GM21528 (cell line): ENCODE results near the gene SEC16A.
A peak's percentile ranks its signal among the peaks of the same experiment; 100 is the strongest.

Source experiments
- ATAC-seq: cut with Tn5 transposase; IDR thresholded peaks from one replicate; pipeline ENCODE4 v1.9.1; 2021; ENCODE audit warnings: mild to moderate bottlenecking, moderate library complexity; ENCODE audit not compliant: unreplicated experiment, low FRiP score

Gene SEC16A

DNA sequence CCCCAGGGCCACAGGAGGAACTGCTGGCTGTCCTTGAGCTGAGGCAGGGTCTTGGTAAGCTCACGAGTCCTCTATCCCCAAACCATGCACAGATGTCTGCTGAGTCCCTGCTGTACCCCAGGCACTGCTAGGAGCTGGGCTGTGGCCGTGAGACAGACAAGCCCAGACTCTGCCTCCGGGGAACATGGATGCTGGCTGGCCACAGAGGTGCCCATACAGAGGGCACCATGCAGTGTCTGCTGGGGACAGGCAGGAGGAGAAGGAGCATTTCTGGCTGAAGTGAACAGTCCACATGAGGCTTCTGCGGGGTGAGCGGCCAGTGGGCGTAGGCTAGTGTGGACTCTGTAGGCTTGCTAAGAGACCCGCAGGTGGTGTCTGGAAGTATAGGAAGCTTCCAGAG is 4.8 kb upstream of the SEC16A start:
- no peak for ATAC-seq

DNA sequence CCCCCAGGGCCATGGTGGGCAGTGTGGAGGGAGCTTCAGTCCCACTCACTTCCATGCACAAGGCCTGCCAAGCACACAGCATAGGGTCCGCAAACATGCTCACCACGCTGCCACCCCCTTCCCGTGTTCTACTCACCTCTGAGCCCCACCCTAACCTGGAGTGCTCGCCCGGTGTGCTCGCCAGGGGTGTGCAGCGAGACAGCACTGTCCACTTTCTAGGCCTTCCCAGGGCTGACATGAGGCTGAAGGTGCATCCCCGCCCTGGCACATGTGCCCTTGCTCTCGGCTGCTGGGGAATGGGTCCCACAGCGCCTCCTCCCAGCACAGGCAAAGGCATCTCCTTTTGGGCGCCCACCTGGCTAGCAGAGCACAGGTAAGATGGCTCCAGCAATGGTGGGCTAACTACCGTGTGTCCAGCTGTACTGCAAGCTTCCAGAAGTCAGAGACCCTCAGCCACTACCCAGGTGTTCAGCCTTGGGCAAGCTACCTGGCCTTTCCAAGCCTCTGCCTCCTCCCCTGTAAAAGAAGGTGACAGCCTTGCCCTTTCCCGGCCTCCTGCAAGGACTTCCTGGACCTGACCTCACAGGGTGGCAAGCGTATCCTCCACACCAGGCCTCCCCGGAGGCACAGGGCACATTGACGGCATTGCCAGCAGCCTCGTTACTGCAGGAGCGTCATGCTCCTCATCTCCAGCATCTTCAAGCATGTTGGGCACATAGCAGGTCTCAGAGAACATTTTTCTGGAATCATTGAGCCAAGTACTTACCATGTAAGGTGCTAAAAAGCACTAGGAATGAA is 4.2 kb upstream of the SEC16A start:
- no peak for ATAC-seq

DNA sequence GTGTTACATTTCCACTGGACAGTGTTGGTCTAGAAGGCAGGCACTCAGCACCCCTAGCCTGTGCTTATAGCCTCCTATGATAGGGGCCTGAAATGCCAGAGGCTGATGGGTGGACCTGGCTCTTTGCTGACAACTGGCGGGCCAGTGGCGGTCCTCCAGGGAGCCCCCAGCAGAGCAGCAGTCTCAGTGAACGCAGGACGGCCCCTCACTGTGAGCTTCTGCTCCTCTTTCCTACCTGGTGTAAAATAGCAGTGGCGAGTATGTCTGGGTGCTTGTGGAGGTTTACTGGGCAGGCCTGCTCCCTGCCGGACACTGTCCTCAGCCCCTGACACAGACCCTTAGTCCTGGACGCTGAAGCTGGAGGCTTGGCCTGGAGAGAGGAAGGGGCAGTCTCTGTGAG is 3.3 kb upstream of the SEC16A start:
- no peak for ATAC-seq

DNA sequence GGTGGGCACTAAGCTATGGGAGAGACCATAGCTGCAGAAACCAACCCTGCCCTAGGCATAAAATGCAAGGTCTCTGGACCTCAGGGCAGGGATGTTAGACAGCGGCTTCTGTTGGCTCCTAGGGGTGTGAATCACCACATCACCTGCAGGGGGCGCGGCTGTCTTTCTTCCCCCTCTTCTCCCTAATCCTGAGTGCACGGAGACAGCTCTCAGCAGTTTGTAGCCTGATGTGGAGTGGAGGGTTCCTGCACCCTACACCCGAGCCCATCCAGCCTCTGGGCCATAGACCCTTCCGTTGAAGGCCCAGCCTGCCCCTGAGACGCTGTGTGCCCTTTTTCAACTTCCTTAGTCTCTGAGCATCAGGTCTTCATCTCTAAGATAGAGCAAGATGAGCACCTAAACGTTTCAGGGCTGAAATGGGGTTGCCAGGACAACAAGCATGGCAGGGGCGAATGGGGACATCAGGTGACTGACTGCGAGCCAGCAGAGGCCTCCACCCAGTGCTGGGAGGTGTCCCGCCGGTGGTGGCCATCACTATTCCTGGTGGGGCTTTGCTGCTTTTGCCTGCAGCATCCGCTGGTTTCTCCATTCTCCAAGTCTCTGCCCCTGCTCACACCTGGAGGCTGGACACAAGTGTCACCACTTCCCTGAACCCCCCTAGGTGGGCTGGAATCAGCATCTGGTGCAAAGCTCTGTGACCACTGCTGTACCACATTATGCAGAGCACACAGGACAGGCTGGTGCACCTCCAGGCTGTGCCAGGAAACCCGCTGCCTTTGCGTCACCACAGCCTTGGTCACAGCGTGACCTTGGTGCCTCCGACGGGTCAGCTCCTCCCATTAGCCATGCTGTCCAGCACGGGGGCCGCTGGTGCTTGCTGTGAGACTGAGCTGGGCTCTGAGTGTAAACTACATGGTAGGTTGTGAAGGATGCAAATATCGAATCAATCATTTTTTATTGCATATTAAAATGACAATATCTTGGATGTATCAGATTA is 2.5 kb upstream of the SEC16A start:
- ATAC-seq, result no peak

DNA sequence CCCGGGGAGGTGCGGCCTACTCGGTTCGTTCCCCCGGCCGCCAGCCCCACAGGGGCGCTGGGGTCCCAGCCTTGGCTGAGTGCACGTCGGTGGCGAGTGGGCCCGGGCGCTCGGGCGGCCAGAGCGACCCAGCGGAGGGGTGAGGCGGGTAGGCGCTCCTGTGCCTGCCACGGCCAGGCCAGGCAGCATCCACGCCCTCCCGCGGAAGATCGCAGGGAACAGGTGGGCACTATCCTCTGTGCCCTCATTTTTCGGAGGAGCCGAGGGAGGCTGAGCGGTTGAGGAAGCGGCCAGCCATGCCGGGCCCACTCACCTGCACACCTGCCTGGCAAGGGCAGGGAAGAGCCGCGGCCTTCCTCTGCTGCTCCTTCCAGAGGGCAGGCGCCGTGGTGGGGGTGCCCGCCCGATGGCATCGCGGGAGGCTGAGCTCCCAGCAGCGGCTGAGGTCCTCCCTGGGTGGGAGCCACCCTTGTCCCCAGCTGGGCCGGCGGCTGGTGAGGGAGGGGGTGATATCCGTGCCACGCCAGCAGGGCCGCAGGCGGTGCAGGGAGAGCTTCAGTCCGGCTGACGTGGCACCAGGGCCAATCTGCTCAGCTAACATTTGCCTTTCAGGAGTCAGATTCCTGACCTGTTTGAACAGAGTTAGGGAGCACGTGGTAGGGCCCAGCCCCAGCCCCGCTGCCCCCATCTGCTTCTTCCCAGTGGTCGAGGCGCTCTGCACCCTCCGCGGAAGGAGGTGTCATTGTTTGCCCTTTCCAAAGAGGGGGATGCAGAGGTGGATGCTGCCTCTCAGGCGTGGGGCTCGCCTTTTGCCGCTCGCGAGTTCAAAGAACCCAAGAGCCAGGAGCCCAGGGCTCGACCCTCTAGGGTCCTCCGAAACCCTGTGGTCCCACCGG is 1.6 kb upstream of the SEC16A start:
- no peak for ATAC-seq

GRCh38 chr9:136483589-136484152 is 831 bp upstream of the SEC16A start:
- peak; percentile 58 for ATAC-seq

GRCh38 chr9:136482046-136482792 is 621 bp downstream of the SEC16A start:
- no peak for ATAC-seq

DNA sequence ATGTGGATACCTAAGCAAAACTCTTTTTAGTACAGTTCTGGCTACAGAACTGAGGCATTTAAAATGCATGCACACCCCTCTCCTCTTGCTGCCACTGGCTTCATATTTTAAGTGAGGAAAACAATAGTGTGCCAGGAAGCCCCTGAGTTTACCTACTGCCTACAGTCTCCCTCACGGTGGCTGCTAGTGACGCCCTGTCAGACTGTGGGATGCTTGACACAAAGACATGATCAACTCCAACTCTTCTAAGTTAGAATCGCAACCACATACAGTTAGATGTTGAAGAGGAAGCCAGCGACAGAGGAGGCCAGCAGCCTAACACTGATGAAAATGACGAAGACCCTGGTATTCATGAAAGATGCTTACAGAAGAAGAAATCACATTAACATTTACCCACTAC is 1.3 kb downstream of the SEC16A start:
- no peak for ATAC-seq

GRCh38 chr9:136476369-136477150 is 6.3 kb downstream of the SEC16A start:
- ATAC-seq, result no peak

DNA sequence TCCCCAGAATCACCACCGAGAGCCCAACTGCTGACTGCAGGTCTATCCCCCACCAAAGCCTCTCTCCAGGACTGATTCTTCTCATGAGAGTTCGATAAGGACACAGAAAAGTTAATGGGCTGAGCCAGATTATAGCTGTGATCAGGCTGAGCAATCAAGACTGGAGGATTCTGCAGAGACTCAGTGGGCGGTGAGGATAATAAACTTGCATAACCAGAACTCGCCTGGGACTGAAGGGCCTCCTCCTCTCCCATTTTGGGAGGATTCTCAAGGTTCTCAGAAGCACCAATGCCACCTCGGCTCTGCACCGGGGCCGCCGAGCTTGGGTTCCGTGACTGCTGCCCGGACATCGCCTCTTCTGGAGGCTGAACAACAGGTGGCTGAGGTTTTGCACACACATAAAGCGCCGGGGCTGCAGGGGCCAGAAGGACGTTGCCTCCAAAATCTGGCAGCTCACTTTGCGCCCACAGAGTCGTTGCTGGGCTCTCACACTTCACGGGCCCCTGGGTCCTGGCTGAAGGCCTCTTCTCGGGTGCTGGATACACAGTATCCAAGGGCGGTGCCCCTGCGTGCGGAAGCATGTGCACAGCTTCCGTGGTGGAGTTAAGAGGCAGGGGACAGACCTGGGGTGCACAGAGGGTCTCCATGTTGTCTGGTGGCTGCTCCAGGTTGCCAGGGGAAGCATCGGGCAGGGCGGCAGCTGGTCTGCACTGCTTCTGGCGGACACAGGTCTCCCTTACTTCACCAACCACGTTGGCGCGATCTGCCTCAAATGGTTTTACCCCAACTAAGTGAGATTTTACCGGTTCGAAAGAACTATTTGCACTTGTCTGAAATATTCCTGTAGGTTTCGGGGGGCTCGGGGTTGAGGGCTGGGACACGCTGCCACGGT is 7.6 kb downstream of the SEC16A start:
- ATAC-seq, result no peak

GRCh38 chr9:136474021-136474640 is 8.7 kb downstream of the SEC16A start:
- ATAC-seq, result no peak

DNA sequence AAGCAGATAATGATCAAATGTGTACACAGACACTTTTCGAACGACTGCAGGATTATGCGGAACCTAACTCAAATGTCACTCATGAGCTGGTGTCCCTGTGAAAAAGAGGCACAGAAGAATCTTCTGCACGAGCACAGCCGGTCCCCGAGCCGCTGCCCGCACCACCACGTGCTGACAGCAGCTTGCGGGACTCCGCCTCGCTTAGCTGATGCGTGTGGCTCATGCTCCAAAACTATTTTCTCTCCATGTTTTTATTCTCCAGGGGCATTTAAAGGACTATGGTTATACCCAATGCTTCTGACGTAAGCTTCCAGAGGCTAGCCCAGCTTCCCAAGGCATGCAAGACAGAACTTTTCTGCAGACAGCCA is 9.5 kb downstream of the SEC16A start:
- ATAC-seq, result no peak

GRCh38 chr9:136472640-136473353 is 10.0 kb downstream of the SEC16A start:
- no peak for ATAC-seq

GRCh38 chr9:136471802-136472487 is 10.9 kb downstream of the SEC16A start:
- ATAC-seq, result no peak

GRCh38 chr9:136470792-136471469 is 11.9 kb downstream of the SEC16A start:
- ATAC-seq, result no peak

DNA sequence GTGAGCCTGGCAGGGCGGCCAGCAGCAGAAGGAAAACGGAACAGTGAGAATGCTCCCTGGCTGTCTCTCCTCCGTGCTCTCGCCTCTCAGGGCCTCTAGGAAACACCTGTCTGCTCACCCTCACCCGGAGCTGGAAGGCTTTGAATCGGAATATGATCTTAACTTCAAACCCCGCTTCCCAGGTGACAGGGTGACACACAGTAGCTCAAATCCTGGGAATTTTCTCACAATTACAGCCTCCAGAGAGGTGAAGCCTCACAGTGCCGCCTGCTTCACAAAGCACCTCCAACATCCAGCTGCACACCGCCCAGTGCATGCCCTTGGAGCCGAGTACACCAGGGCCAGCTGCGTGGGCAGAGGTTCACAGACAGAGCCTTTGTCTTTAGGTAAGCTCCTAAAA is 12.5 kb downstream of the SEC16A start:
- ATAC-seq, result no peak
